ENCODE measurements around the gene XYLB. TPM values are rescaled to one million over a fixed set of nuclear protein-coding genes. Genes with fewer than 3 reads are reported as not detected.

The XYLB gene
- total RNA-seq, 2 experiments from 2014 or later: 0.25 to 0.59 TPM

DNA sequence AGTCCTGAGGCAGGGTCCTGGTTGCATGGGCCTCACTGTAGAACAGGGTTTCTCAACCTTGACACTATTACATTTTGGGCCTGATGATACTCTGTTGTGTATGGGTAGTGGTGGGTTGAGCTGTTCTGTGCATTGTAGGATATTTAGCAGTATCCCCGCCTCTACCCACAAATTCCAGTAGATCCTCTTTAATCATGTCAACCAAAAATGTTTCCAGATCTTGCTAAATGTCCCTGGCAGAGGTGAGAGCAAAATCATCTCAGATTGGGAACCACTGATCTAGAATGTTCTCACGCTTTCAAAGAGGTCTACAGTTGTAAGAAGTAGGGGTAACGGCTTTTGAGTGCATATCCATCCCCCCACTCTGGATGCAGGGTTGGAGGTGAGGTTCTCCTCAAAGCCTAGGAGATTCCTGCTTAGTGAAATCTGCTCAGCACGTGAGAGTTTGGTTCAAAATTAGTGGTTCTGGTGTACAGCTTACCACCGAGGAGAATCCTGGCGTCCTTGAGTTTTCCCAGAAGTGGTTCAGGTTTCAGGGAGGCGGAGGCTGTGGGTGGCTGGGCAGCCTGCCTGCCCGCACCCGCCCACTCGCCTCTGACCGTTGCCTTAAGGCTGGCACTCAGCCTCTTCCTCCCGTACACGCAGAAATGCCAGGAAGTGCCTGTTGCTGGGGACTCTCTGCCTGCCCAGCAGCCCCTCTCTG, 112.4 kb downstream of the XYLB start:
- DNase-seq: no peak
- TF ChIP-seq, protein P1, sequence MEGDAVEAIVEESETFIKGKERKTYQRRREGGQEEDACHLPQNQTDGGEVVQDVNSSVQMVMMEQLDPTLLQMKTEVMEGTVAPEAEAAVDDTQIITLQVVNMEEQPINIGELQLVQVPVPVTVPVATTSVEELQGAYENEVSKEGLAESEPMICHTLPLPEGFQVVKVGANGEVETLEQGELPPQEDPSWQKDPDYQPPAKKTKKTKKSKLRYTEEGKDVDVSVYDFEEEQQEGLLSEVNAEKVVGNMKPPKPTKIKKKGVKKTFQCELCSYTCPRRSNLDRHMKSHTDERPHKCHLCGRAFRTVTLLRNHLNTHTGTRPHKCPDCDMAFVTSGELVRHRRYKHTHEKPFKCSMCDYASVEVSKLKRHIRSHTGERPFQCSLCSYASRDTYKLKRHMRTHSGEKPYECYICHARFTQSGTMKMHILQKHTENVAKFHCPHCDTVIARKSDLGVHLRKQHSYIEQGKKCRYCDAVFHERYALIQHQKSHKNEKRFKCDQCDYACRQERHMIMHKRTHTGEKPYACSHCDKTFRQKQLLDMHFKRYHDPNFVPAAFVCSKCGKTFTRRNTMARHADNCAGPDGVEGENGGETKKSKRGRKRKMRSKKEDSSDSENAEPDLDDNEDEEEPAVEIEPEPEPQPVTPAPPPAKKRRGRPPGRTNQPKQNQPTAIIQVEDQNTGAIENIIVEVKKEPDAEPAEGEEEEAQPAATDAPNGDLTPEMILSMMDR (IDR thresholded peaks at IDR 0.05): no peak
- Mint-ChIP-seq H3K36me3 (ENCODE audit: low read depth) (peaks cover 10% of the 10 kb centered on the region), H3K4me3 (no peak overlapping the region), H3K27ac (no peak overlapping the region), H3K4me1 (ENCODE audit: low read depth) (peaks cover 28% of the 10 kb centered on the region), H3K27me3 (no peaks in the 10 kb centered on the region), H3K9me3 (no peaks in the 10 kb centered on the region)
- CTCF ChIA-PET: no interaction called here
- no peak for ATAC-seq (ENCODE audit: poor library complexity)
- Histone ChIP-seq H3K27me3 (ENCODE audit: control insufficient read depth in 1 of 2, insufficient read depth in 2 of 2, low read length in 2 of 2) (no peaks in the 10 kb centered on the region), H3K27ac (ENCODE audit: low read depth in 1 of 2, low read length in 2 of 2) (no peak overlapping the region), H3K4me3 (ENCODE audit: low read length) (no peak overlapping the region), H3K36me3 (ENCODE audit: insufficient read depth, low read length) (no peaks in the 10 kb centered on the region), H3K9me3 (ENCODE audit: control insufficient read depth in 1 of 2, insufficient read depth in 1 of 2, low read length in 2 of 2) (no peaks in the 10 kb centered on the region), H3K4me1 (ENCODE audit: insufficient read depth, low read length) (peaks cover 34% of the 10 kb centered on the region)
- POLR2A ChIA-PET: no interaction called here
- intact Hi-C loops (cut with DNase I, micrococcal nuclease): no loop called here

DNA sequence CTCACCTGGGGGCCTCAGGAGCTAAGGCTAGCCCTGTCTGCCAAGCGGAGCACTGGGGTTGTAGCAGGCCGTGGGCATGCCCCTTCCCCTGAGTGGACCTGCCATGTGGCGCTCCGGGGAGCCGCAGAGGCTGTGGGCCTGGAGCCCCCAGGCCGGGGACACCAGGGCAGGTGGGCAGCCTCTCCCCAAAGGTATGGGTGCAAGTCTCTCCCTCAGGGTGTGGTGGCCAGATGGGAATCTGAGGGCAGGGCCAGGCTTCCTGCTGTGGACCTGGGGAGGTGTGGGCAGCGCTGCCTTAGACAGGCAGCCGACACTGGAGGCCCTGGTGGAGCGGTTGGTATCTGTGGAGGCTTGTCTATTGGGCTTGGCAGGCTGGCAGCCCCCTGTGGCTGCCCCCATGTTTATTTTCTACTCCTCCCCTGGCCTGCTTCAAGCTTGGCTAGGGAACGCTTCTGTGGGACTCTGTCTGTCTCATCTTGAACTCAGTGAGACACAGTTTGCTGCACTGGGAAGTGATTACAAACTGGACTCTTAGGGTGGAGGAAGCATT, 113.0 kb downstream of the XYLB start:
- intact Hi-C loops (cut with DNase I, micrococcal nuclease): no loop called here

GRCh38 chr3:38460377-38461270, 114.0 kb downstream of the XYLB start:
- no peak for ATAC-seq (ENCODE audit: poor library complexity)
- no peak for DNase-seq
- Mint-ChIP-seq H3K27ac (no peak overlapping the region), H3K4me3 (no peak overlapping the region), H3K27me3 (no peaks in the 10 kb centered on the region), H3K4me1 (ENCODE audit: low read depth) (peaks cover 26% of the 10 kb centered on the region), H3K9me3 (peaks cover 3% of the 10 kb centered on the region), H3K36me3 (ENCODE audit: low read depth) (peaks cover 2% of the 10 kb centered on the region)
- Histone ChIP-seq H3K9me3 (ENCODE audit: control insufficient read depth in 1 of 2, insufficient read depth in 1 of 2, low read length in 2 of 2) (no peaks in the 10 kb centered on the region), H3K27me3 (ENCODE audit: control insufficient read depth in 1 of 2, insufficient read depth in 2 of 2, low read length in 2 of 2) (no peaks in the 10 kb centered on the region), H3K27ac (ENCODE audit: low read depth in 1 of 2, low read length in 2 of 2) (no peak overlapping the region), H3K36me3 (ENCODE audit: insufficient read depth, low read length) (no peaks in the 10 kb centered on the region), H3K4me3 (ENCODE audit: low read length) (no peak overlapping the region), H3K4me1 (ENCODE audit: insufficient read depth, low read length) (peaks cover 24% of the 10 kb centered on the region)
- POLR2A ChIA-PET: no interaction called here
- CTCF ChIA-PET: no interaction called here
- TF ChIP-seq, protein P1 (IDR thresholded peaks at IDR 0.05): no peak
- intact Hi-C loops (cut with DNase I, micrococcal nuclease): no loop called here

More for the DNA sequence above, 113.0 kb downstream of the XYLB start:
- Histone ChIP-seq H3K36me3 (ENCODE audit: insufficient read depth, low read length) (no peaks in the 10 kb centered on the region), H3K27ac (ENCODE audit: low read depth in 1 of 2, low read length in 2 of 2) (no peak overlapping the region), H3K4me3 (ENCODE audit: low read length) (no peak overlapping the region), H3K27me3 (ENCODE audit: control insufficient read depth in 1 of 2, insufficient read depth in 2 of 2, low read length in 2 of 2) (no peaks in the 10 kb centered on the region), H3K9me3 (ENCODE audit: control insufficient read depth in 1 of 2, insufficient read depth in 1 of 2, low read length in 2 of 2) (no peaks in the 10 kb centered on the region), H3K4me1 (ENCODE audit: insufficient read depth, low read length) (peaks cover 34% of the 10 kb centered on the region)
- ChIA-PET CTCF (no interaction called here), POLR2A (no interaction called here)
- Mint-ChIP-seq H3K27me3 (no peaks in the 10 kb centered on the region), H3K4me1 (ENCODE audit: low read depth) (peaks cover 28% of the 10 kb centered on the region), H3K27ac (no peak overlapping the region), H3K36me3 (ENCODE audit: low read depth) (peaks cover 6% of the 10 kb centered on the region), H3K4me3 (no peak overlapping the region), H3K9me3 (no peaks in the 10 kb centered on the region)
- no peak for DNase-seq
- TF ChIP-seq, protein P1 (IDR thresholded peaks at IDR 0.05): no peak
- no peak for ATAC-seq (ENCODE audit: poor library complexity)

Other genes starting within 250 kb of the XYLB start
- 10 to 100 TPM; 56.4 to 58.9 TPM for gene ACAA1, start 209.7 kb upstream of the XYLB start, total RNA-seq
- gene MYD88, start 208.1 kb upstream of the XYLB start, total RNA-seq: 10 to 100 TPM; 26.9 to 27.2 TPM
- 10 to 100 TPM; 28.3 to 30.3 TPM for gene OXSR1, start 181.2 kb upstream of the XYLB start, total RNA-seq
- under 1 TPM; 0.19 to 0.22 TPM for gene SLC22A13, start 81.0 kb upstream of the XYLB start, total RNA-seq
- under 1 TPM in 1 of 2 experiments, not detected in 1; 0.11 TPM for gene SLC22A14, start 64.5 kb upstream of the XYLB start, total RNA-seq
- 1 to 10 TPM; 3.6 to 4.3 TPM for gene ACVR2B, start 107.1 kb downstream of the XYLB start, total RNA-seq
- gene EXOG, start 149.6 kb downstream of the XYLB start, total RNA-seq: 10 to 100 TPM; 13.7 to 16.0 TPM